Heart right ventricle (tissue), 16 donors: ENCODE measurements around the gene PDE6A. TPM values are rescaled to one million over a fixed set of nuclear protein-coding genes. Genes with fewer than 3 reads are reported as not detected.

Source experiments
- ATAC-seq, 8 donors: fragments of 200-7000 bp; cut with Tn5 transposase; one replicate each; pipeline ENCODE4 v1.9.1; 2020; ENCODE audit warnings: mild to moderate bottlenecking in 8 of 8, moderate library complexity in 8 of 8, moderate number of reproducible peaks in 1 of 8
- DNase-seq, 2 donors: peaks; one replicate each; pipeline ENCODE4 v3.0.0-alpha.2; 2020
- H3K27ac ChIP-seq, 10 donors: fragments of 200-600 bp; sonication (generic) in 2 of 10; one replicate each; pipeline versions ENCODE4 v1.5.0 to v1.8.0; 2020 to 2022; ENCODE audit warnings: mild to moderate bottlenecking in 3 of 10
- H3K27me3 ChIP-seq, 7 donors: fragments of 200-600 bp; one replicate each; pipeline ENCODE4 v1.8.0; 2021 to 2022; ENCODE audit warnings: mild to moderate bottlenecking in 2 of 7
- H3K36me3 ChIP-seq, 9 donors: fragments of 200-600 bp; sonication (generic) in 1 of 9; one replicate each; pipeline versions ENCODE4 v1.5.0 to v1.8.0; 2020 to 2022; ENCODE audit warnings: mild to moderate bottlenecking in 2 of 9
- H3K4me1 ChIP-seq, 9 donors: fragments of 200-600 bp; sonication (generic) in 1 of 9; one replicate each; pipeline versions ENCODE4 v1.5.0 to v1.8.0; 2020 to 2022; ENCODE audit warnings: mild to moderate bottlenecking in 4 of 9
- H3K4me3 ChIP-seq, 10 donors: fragments of 200-600 bp; sonication (generic) in 2 of 10; one replicate each; pipeline versions ENCODE4 v1.5.0 to v1.8.0; 2020 to 2022; ENCODE audit warnings: mild to moderate bottlenecking in 7 of 10, moderate library complexity in 2 of 10
- H3K9me3 ChIP-seq, 11 donors: fragments of 200-600 bp in 10 of 11; sonication (generic) in 2 of 11; one replicate each; pipeline versions ENCODE4 v1.5.0 to v1.8.0; 2013 to 2022; ENCODE audit warnings: mild to moderate bottlenecking in 2 of 11, control low read depth in 1 of 11, moderate library complexity in 1 of 11
- CTCF ChIP-seq, 9 donors: fragments of 200-600 bp; sonication (generic) in 2 of 9; IDR thresholded peaks; one replicate each; pipeline versions ENCODE4 v1.5.0 to v1.8.0; 2021 to 2022; ENCODE audit warnings: antibody characterized with exemption in 9 of 9, mild to moderate bottlenecking in 5 of 9, moderate library complexity in 1 of 9
- WGBS, 2 donors: extraction: QIAGEN DNeasy Blood & Tissue Kit; methylation state at CpG; one replicate each; pipeline ENCODE4 v1.1.7; 2013; ENCODE audit warnings: inconsistent platforms in 1 of 2; 5-methylcytosine and 5-hydroxymethylcytosine counted together
- intact Hi-C, 10 donors: fragments of 100-400 bp; cut with DNase I; formaldehyde crosslinking; loops; one replicate each; pipeline versions ENCODE4 v1.11.1 to v1.14.2; 2022
- polyA plus RNA-seq, 2 donors: library from polyadenylated mRNA; stranded (reverse); fragments of 200-250 nt; gene quantifications; one replicate each; pipeline ENCODE4 v1.2.3, GENCODE V29; 2013
- total RNA-seq, 10 donors: library from RNA; stranded (reverse); fragmentation: NEBNext Ultra II Directional in 3 of 10; extraction: Animal tissue kit (Norgen Biotek cat#: 25700) in 3 of 10; gene quantifications; one replicate each; pipeline versions ENCODE4 v1.2.1 to v1.2.4, GENCODE V29; 2021 to 2023
- donor health status: Arrhythmogenic right ventricular cardiomyopathy.
- donor health status: ischemic (EF 13 %, LVEDD 7.1; RV severe dilation, severe dysfunction).
- donor health status: healthy with polysubstance abuse.
- donor health status: DM: no; HTN: yes; CAD: no.
- donor health status: DM: no; HTN: no; CAD: no.
- donor health status: ischemic (EF 25% LVEDD 6.9; RV normal size, moderate dysfunction).
- donor health status: ischemic (EF 25% LVEDD 5.7; RV mildly dilated, moderate dysfunction).
- donor health status: healthy.
- donor health status: DM: yes; HTN: yes; CAD: no.
- donor health status: Ischemic cardiomyopathy.
- donor health status: ischemic (EF 35%, LVEDD 5.7; RV mildly dilated, moderate dysfunction).
- donor health status: nonischemic (EF 11% LVEDD 7.7; RV severe dilation, severe dysfunction).
- donor health status: DM: yes; HTN: yes; CAD: no.
- donor health status: PGD.
- donor health status: ischemic (EF 29% LVEDD 5.4; RV normal size, mild dysfunction).
- donor health status: nonischemic (EF 23%, LVEDD 6.1; RV moderate dilation, normal function).

PDE6A gene
- total and polyA plus RNA-seq, 12 donors, result 0.06 to 0.28 (median 0.17) TPM; not detected in 5

GRCh38 chr5:149830579-149830978, 114.0 kb downstream of the PDE6A start:
- H3K9me3 ChIP-seq, result no peaks in the 10 kb centered on the region
- H3K4me3 ChIP-seq, result no peak overlapping the region
- 86 to 87% methylated on average over 5 of the region's 5 CpGs for WGBS, 2 donors
- H3K4me1 ChIP-seq, result peaks cover 16 to 64% (median 30%) of the 10 kb centered on the region in 9 donors
- ATAC-seq (no peak), DNase-seq (no peak)
- no peaks in the 10 kb centered on the region for H3K27me3 ChIP-seq
- peaks cover 0 to 91% (median 20%) of the 10 kb centered on the region in 9 donors for H3K36me3 ChIP-seq
- peak overlapping the region in 4 of 10 donors; percentile 16 to 37 (median 22) for H3K27ac ChIP-seq
- TF ChIP-seq CTCF (IDR thresholded peaks at IDR 0.05), result no peak
- intact Hi-C loops, result loop anchor here in 6 of 10 donors (5.0 to 10.0 kb wide), 5 partner anchors 134 to 193 kb away; partner anchors contain the start of gene SLC26A2 (in 2 of the 6)

GRCh38 chr5:149829954-149830353, 114.6 kb downstream of the PDE6A start:
- H3K4me1 ChIP-seq, result peaks cover 22 to 64% (median 37%) of the 10 kb centered on the region in 9 donors
- ATAC-seq (no peak), DNase-seq (no peak)
- H3K9me3 ChIP-seq, result no peaks in the 10 kb centered on the region
- no peaks in the 10 kb centered on the region for H3K27me3 ChIP-seq
- 90 to 93% methylated on average over 3 of the region's 3 CpGs for WGBS, 2 donors
- no peak overlapping the region for H3K4me3 ChIP-seq
- TF ChIP-seq CTCF (IDR thresholded peaks at IDR 0.05), result peak in 4 of 9 donors; percentile 19 to 30 (median 21)
- peaks cover 0 to 88% (median 20%) of the 10 kb centered on the region in 9 donors for H3K36me3 ChIP-seq
- intact Hi-C loops, result loop anchor here (2.0 to 10.0 kb wide), 16 partner anchors 53 to 193 kb away; partner anchors contain the start of genes PPARGC1B (in 6 of the 10) and SLC26A2 (in 2 of the 10)
- H3K27ac ChIP-seq, result no peak overlapping the region

GRCh38 chr5:149828161-149829011, 116.2 kb downstream of the PDE6A start:
- peak; percentile 46 to 73 (median 69) for ATAC-seq
- intact Hi-C loops, result loop anchor here in 9 of 10 donors (1.0 to 10.0 kb wide), 15 partner anchors 51 to 192 kb away; partner anchors contain the start of gene PPARGC1B (in 6 of the 9)
- H3K27me3 ChIP-seq, result no peaks in the 10 kb centered on the region
- H3K9me3 ChIP-seq, result no peaks in the 10 kb centered on the region
- H3K4me3 ChIP-seq, result no peak overlapping the region
- TF ChIP-seq CTCF (IDR thresholded peaks at IDR 0.05), result peak; percentile 73 to 95 (median 89)
- peaks cover 0 to 74% (median 20%) of the 10 kb centered on the region in 9 donors for H3K36me3 ChIP-seq
- peak; percentile 87 to 88 for DNase-seq
- 28 to 33% methylated on average over 11 of the region's 11 CpGs for WGBS, 2 donors
- H3K4me1 ChIP-seq, result peaks cover 37 to 73% (median 52%) of the 10 kb centered on the region in 9 donors
- H3K27ac ChIP-seq, result peak overlapping the region in 9 of 10 donors; percentile 20 to 89 (median 79)

GRCh38 chr5:149827546-149827945, 117.0 kb downstream of the PDE6A start:
- no peak for TF ChIP-seq CTCF (IDR thresholded peaks at IDR 0.05)
- intact Hi-C loops, result loop anchor here in 9 of 10 donors (2.0 to 10.0 kb wide), 10 partner anchors 50 to 190 kb away; partner anchors contain the start of gene PPARGC1B (in 7 of the 9)
- no peak for ATAC-seq
- Histone ChIP-seq H3K27me3 (no peaks in the 10 kb centered on the region), H3K27ac (peak overlapping the region in 9 of 10 donors; percentile 20 to 89 (median 79)), H3K4me1 (peaks cover 44 to 81% (median 61%) of the 10 kb centered on the region in 9 donors), H3K36me3 (peaks cover 0 to 65% (median 15%) of the 10 kb centered on the region in 9 donors), H3K9me3 (no peaks in the 10 kb centered on the region), H3K4me3 (no peak overlapping the region)
- WGBS, 2 donors, result 80 to 85% methylated on average over 5 of the region's 5 CpGs
- no peak for DNase-seq
